ENCODE results near the gene SPTBN2.

DNA sequence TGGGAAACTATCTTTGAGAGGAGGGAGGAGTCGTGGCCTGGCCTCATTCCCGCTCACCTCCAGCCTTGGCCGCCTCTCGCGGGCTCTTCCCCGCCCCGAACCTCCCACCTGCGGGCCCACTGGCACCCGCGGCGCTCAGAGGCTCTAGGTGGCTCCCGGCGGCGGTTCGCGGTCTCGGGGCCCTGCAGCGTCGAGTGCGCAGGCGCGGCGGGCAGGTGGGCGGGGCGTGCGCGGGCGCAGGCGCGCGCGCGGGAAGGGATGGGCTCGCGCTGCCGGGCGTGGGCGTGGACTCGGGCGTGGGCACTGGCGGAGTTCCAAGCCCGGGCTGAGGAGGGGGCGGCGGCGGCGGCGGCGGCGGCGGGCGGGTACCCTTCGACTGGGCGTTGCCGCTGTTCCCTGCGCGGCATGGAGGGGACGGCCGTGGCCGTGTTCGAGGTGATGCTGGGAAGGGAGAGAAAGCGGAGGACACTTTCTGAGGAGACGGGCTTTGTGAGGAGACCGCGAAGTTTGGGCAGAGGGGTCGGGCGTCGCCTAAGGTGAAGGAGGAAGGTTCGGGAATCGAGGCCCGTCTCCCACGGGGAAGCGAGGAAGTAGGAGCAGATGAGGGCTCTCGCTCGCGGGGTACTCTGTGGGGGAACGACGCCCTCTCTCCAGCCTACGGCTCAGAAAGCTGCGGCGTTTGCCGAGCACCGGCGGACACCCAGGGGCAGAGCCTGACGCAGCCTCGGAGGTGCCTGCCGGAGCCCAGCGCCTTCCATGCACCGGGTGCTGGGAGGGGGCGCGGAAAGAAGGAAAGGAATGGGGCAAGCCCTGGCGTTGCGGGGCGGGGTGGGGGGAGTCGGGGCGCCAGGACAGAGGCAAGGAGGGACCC, 15.7 kb upstream of the SPTBN2 start:
- TF ChIP-seq RAD21 (IDR thresholded peaks at IDR 0.05; ENCODE audit: low read depth) = no peak
- TF ChIP-seq TEAD4 (IDR thresholded peaks at IDR 0.05) = no peak; the same call in 1 of the 2 replicates
- TF ChIP-seq USF1 (IDR thresholded peaks at IDR 0.05) = no peak; the same call in 1 of the 2 replicates
- no peak for TF ChIP-seq CEBPB (IDR thresholded peaks at IDR 0.05)
- 0 out of 2 replicates have a peak, but pooled peaks have one; percentile 14 for TF ChIP-seq YY1 (IDR thresholded peaks at IDR 0.05; ENCODE audit: low read depth)
- no peak for TF ChIP-seq FOXM1 (IDR thresholded peaks at IDR 0.05; ENCODE audit: borderline replicate concordance, low read depth)
- peak; percentile 63; the same call in 1 of the 2 replicates for TF ChIP-seq EP300 (IDR thresholded peaks at IDR 0.05; ENCODE audit: borderline replicate concordance)
- TF ChIP-seq, protein P1, sequence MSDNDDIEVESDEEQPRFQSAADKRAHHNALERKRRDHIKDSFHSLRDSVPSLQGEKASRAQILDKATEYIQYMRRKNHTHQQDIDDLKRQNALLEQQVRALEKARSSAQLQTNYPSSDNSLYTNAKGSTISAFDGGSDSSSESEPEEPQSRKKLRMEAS (IDR thresholded peaks at IDR 0.05) = peak; percentile 68; the same call in 1 of the 2 replicates
- TF ChIP-seq, protein P2, sequence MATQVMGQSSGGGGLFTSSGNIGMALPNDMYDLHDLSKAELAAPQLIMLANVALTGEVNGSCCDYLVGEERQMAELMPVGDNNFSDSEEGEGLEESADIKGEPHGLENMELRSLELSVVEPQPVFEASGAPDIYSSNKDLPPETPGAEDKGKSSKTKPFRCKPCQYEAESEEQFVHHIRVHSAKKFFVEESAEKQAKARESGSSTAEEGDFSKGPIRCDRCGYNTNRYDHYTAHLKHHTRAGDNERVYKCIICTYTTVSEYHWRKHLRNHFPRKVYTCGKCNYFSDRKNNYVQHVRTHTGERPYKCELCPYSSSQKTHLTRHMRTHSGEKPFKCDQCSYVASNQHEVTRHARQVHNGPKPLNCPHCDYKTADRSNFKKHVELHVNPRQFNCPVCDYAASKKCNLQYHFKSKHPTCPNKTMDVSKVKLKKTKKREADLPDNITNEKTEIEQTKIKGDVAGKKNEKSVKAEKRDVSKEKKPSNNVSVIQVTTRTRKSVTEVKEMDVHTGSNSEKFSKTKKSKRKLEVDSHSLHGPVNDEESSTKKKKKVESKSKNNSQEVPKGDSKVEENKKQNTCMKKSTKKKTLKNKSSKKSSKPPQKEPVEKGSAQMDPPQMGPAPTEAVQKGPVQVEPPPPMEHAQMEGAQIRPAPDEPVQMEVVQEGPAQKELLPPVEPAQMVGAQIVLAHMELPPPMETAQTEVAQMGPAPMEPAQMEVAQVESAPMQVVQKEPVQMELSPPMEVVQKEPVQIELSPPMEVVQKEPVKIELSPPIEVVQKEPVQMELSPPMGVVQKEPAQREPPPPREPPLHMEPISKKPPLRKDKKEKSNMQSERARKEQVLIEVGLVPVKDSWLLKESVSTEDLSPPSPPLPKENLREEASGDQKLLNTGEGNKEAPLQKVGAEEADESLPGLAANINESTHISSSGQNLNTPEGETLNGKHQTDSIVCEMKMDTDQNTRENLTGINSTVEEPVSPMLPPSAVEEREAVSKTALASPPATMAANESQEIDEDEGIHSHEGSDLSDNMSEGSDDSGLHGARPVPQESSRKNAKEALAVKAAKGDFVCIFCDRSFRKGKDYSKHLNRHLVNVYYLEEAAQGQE (IDR thresholded peaks at IDR 0.05; ENCODE audit: low read depth) = no peak
- peak; percentile 81 for TF ChIP-seq NFIC (IDR thresholded peaks at IDR 0.05)
- peak; percentile 45; the same call in 1 of the 2 replicates for TF ChIP-seq TCF12 (IDR thresholded peaks at IDR 0.05; ENCODE audit: low read depth)
- peak; percentile 61; the same call in 1 of the 2 replicates for TF ChIP-seq TAF1 (IDR thresholded peaks at IDR 0.05; ENCODE audit: low read depth)
- no peak for TF ChIP-seq CREB1 (IDR thresholded peaks at IDR 0.05; ENCODE audit: low read depth)
- TF ChIP-seq EGR1 (IDR thresholded peaks at IDR 0.05) = peak; percentile 96

Measured in Ishikawa (cell line).